HG02840 (cell line): ENCODE data around the gene PHF19.
A peak's percentile ranks its signal among the peaks of the same experiment; 100 is the strongest.

Experiments
- ATAC-seq: cut with Tn5 transposase; IDR thresholded peaks from one replicate; pipeline ENCODE4 v1.9.1; 2021; ENCODE audit warnings: mild to moderate bottlenecking, moderate library complexity, moderate number of reproducible peaks; ENCODE audit not compliant: unreplicated experiment, low FRiP score

The PHF19 gene

DNA sequence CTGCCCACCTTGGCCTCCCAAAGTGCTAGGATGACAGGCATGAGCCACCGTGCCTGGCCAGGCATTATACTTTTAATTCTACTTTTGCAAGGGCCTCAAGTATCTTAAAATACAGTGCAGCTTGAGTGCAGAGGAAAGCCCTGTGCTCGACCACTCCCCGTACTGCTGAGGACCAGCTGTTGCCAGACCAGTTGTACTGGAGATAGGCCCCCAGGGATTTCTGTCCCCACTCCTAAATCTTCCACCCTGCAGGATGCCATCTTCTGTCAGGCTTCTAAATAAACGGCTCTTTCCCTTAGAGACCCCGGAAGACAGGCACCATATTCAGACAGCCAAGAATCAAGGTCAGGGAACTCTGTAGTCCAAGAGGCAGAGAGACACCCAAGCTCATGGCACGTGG lies 17.6 kb downstream of the PHF19 start:
- no peak for ATAC-seq

DNA sequence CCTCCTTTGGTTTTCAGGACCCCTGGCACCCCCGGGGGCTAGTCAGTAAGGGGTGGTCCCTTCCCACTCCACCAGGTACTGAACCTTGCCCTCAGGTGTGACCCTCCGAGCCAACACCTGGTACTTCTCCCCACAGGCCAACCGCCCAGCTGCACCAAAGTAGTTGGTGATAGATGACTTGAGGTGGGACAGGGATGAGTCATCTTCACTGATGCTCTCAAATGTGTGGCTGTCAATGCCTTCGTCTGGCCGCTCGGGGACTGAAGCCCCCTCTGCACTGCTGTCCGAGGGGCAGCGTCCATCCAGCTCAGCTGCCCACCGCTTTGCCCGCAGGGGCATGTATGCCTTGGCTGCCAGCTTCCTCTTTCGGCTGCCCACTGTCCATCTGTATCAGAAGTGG lies 19.1 kb downstream of the PHF19 start:
- no peak for ATAC-seq

DNA sequence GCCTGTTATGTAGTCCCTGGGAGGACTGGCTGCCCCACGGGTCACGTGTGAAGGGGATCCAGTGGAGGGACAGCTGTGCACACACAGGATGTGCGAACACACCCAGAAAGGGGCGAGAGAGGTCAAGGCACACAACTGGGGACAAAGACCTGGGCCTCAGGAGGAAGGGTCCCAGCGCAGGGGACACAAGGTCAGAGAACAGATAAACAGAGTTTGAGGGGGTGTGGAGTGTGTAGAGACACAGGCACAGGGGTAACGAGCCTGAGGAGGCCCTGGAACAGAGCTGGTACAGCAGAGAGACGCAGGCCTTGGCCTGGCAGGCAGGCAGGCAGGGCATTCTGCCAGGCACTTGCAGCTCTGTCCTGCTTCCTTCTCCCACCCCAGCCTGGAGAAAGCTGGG lies 19.5 kb downstream of the PHF19 start:
- ATAC-seq = no peak

DNA sequence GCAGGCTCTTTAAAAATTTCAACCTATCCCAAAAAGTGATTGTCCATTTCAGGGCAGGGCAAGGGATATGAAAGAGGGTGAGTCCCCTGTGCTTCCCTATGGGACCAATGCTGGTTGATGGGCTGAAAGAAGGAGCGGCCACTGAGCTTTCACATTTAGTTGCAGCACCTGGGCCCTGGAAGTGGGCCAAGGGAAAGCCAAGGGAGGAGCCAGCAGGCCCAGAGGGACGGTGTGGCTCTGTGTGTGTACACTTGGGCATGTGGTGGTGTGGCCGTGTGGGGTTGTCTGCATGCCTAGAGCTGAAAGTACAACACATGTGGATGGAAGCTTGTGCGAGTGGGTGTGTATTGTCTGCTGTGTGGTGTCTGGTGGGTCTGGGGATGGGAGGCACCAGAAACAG lies 20.3 kb downstream of the PHF19 start:
- ATAC-seq = no peak

DNA sequence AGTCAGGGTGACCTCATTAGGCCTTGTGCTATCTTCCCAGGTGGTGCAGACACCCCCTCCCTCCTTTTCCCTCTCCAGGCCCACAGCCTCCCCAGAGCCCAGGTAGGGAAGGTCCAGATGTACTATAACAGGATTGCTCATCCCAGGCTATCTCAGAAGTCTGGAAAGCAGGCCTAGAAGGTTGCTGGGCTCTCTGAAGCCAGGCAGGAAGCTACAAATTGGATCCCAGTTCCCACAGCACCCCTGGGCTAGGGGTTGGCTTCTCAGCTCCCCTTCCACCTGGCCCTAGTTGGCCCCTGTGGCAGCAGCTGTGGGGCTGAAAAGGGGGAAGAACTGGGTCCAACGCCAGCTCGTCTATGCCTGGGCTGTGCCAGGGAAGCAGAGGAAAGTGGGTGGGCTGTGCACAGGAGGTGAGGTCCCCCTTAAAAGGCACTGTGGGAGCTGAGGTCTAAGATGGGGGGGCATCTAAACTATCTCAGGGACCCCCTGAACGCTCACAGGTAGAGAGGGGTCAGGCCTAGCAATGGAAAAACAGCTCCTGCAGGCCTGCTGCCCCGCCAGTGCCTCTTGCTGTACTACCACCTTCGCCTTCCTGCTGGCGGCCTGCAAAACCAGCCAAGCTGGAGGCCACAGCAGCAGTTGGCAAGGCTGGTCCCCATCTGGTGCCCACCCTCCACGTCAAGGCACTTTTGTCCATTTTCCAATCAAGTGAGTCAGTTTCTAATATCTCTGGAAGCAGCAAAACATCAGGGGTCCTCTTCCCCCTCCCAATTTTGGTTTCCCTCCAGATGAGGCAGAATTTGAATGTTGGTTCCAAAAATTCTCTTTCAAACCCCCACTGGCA lies 20.9 kb downstream of the PHF19 start:
- ATAC-seq = no peak

DNA sequence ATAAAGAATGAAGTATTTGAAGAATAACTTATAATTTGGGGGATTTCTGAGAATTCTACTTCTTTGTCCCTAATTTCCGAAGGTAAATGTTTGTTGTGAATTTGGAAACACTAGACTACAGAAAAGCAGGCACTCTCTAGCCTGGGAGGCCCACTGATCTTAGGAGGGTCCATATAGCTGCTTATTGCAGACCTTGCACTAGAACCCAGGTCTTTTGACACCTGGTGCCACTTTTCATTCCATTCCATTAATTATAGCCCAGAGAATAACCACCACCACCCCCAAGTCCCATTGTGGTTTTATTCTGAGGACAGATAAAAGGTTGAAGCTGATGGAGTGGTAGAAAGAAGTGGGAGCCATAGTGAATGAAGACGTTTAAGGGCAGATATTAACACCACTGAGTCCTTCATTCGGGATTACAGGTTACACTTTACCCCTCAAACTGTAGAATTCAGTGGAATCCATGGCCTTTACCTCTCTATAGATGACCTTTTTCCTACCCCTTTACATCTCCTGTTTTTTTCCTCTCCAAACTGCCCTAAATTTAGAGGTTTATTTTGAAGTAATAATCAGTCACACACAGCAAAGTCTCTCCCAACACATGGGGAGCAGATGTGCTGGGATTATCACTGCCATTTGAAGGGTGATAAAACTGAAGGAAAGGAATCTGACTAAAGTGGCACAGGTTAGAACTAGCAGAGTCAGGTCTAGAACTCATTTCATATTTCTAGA lies 22.2 kb downstream of the PHF19 start:
- ATAC-seq = no peak

DNA sequence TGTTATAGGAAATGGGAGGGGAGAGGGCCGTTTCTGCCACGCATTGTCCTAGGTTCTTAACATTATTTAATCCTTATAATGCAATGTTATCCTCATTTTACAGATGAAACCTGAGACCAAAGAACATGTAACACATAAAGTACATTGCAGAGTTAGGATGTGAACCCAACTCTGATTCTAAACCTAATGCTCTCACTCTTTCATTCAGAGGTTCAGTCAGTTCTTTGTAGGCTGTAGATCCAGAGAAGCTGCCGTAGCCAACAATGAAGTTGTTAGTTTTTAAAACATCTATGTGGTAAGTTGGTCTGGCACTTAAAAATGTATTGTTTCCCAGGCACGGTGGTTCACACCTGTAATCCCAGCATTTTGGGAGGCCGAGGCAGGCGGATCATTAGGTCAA lies 23.8 kb downstream of the PHF19 start:
- ATAC-seq = no peak

DNA sequence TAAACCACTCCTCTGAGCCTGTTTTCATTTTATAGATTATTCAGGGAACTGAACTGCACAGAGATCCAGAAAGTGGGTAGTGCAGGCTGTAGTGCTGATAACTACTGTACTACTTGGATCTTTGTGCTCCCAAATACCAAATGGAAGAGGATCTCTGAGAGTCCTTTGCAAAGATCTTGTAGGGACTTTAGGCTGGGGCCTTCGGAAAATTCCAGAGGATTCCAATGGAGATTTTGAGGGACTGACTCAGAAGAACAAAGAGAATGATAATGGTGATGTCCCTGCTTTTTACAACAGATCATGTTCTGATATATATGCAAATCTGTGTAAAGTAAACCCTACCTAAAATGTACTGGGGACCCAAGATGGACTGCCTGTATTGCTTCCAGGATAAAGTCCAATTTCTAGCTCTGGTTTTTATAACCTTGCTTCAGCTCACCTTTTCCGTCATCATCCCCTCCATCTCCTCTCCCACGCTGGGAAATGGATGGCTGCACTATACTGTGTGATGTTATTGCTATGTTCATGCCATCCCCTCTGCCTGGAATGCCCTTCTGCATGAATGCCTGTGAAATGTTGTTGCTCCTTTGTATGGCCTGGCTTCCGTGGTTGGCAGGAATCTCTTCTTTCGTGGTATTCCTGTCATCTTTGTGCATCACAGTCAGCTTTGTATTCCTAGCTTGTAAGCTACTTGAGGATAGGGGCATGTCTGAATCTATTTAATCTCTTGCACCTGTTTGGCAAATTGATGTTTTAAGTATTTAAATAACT lies 24.6 kb downstream of the PHF19 start:
- ATAC-seq = no peak

DNA sequence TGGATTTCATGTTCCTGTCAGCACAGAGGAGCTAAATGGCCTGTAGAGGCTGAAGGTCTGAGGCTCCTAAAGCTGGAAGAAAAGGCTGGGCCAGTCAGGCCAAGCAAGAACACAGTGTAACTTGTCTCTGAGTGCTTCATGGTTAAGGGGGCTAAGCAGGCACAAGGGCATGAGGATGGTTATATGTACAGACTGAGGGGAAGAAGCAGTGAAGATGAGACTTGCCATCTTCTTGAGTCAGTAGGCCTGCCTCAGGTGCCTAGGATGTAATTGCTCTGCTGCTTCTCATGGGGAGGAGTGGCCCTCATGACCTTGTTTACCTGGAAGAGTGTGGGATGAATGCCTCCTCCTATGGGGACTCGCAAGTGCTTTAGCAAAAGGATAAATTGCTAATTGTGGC lies 25.5 kb downstream of the PHF19 start:
- ATAC-seq = no peak

DNA sequence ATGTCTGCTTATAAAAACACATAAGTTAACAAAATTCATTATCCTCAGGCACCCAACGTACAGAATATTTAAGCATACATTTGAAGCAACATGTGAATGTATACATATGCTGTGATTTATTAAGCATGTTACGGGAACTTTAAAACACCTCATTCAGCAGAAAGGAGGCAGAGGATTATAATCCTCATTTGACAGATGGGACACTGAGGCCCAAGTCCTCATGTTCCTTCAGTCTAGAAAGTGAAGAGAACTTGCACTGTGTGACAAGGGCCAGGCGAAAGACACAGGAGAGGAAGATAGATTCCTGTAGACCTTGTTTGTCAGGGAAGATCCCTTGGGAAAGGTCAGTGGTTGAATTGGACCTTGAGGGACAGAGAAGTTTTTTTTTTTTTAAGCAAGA lies 26.7 kb downstream of the PHF19 start:
- ATAC-seq = no peak

DNA sequence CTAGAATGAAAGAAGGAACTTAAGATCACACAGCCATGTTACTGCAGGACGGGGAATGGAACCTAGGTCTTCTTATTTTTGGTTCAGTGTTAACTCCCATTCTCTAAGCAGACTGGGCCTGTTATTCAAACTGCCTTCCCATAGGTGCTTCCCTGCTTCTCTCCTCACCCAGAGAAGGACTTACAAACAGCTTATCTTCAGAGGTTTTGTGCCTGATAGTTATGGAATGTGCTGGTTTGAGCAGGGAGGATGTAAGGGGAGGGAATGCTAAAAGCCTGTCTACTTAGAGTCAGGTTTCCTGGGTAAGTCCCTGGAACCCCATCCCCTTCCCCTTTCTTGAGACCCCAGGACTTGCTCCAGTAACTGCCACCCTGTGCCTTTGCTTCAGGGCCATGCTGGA lies 30.1 kb downstream of the PHF19 start:
- no peak for ATAC-seq

DNA sequence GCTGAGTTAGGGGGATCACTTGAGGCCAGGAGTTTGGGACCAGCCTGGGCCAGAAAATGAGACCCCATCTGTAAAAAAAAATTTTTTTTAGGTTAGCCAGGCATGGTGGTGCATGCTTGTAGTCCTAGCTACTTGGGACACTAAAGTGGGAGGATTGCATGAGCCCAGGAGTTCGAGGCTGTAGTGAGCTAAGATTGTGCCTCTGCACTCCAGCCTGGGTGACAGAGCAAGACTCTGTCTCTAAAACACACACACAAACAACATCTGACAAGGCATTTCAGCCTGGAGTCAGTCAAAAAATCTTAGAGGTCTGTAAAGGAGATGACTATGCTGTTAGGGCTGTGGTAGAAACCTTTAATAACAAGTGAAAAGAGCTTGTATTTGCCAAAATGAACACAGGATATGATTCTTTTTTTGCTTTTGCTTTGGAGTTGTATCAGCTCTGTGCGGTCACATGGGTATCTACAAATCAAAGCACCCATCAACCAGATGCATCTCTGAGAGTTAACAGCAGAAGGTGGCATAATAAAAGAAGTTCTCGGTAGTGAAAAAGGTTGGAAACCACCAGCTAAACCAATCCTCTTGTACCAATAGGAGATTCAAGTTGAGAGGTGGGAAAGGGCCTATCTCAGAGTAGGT lies 30.6 kb downstream of the PHF19 start:
- ATAC-seq = no peak

DNA sequence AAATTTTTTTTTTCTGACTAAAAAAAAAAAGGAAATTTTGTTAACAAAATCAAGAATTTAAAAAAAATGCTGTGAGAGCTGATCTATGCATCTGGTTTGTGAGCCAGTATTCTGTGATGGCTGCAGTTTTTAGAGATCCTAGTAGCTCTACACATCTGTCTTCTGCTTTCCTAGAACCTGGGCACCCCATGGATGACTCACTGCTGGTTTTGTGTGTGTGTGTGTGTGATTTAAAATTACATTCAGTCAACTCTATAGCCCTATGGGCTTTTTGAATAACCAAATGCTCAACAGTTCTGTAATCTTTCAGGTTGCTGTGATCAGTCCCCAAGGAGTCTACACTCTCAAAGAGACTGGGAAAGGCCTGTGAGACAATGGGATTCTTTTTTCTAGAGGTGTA lies 31.7 kb downstream of the PHF19 start:
- ATAC-seq = no peak

DNA sequence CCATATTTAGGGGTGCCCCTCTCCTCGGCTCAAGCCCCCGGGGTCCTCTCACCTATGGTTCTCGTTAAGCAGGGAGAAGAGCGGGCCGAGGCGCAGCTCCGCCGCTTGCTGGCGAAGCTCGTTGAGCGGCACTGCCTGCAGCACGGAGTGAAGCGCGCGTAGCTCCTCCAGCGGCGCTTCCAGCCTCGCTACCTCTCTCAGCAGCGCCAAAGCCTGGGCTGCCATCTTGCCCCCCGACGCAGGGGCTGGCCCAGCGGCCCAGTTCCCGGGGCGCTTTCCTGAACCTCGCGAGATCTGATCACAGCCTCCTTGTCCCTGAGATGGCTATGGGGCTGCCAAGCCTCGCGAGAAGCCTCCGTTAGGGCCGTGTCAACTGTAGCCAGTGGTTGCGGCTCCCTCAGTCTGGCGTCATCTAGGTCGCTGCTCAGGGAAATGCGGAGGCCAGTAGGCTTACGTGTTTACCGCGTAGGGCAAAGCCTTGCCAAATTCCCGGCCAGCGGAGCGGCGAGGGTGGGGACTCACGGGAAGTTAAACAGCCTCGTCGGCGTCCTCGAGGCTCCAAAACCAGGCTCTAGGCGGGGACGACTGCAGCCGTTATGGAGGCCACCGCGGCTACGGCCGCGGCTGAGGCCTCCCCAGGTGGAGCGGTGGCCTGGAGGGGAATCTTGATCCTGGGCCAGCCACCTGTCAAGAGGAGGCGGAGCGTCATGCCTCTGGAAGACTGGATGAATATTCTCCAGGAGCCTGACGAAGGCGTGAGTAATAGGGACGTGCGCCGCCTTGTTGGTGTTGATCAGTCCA lies 34.1 kb downstream of the PHF19 start, which contains the start of gene PSMD5:
Gene PSMD5, minus strand, starts transcription at position 238 of the 801 bp plus-strand sequence. Its CDS starts 13 bp downstream, at position 225.
- ATAC-seq = peak; percentile 99

DNA sequence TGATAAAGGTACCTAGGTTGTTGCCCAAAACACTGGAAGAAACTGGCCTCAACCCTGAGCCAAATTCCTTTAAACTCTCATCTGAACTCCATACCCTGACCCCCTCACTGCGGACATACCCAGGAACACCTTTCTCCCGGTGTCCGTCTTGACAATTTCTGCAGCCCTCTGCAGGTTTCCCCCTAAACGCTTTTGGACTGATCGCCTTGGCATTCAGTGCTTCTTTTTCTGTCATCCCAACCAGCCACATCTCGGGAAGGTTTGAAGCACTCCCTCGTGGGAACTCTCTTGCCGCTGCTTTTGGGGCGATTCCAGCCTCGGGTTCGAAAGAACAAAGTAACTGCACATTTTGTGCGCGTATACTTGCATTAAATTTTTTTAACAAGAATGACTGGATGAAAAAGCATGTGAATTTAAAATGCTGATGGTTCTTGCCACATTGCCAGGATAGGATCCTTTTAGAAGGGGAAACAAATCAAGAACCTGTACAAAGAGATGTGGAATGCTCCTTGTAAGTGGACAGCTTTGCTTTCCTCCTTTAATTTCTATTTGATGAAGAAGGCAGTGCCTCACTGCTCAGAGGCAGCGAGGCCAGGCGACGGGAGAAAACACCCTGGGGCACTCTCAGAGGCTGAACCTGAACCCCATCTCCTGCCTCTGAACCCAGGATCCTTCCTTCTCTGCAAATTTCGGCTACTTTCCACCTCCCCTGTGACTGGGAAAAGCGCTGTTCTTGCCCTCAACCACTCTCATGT lies 34.9 kb downstream of the PHF19 start:
- ATAC-seq = no peak

DNA sequence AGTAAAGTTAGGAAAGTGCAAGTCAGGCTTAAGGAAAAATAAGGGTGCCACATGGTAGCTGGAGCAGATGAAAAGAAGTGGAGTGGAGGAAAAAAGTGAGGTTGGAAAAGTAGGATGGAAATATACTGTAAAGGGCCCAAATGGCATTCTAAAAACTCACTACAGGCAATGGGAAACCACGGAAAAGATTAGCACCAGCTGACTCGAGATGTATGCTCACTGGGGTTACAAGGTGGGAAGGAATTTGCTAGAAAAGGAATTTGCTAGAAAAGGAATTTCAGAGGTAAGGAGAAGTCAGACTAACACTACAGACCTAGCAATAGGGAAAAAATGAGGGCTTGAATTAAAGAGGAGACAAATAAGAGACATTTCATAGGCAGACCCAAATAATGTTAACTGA lies 37.8 kb downstream of the PHF19 start:
- ATAC-seq = no peak

DNA sequence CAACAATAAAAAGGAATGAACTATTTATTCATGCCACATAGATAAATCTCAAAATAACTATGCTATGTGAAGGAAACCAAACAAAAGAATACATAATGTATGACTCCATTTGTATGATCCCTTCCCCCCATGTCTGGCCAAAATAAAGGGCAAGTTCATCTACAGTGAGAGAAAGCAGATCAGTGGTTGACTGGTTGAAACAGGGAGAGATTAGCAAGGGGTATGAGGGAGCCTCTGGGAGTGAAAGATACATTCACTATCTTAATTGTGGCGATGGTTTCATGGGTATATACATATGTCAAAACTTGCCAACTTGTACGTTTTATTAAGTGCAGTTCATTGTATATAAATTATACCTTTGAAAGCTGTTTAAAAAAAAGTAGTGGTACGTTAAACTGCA lies 39.1 kb downstream of the PHF19 start:
- ATAC-seq = no peak

DNA sequence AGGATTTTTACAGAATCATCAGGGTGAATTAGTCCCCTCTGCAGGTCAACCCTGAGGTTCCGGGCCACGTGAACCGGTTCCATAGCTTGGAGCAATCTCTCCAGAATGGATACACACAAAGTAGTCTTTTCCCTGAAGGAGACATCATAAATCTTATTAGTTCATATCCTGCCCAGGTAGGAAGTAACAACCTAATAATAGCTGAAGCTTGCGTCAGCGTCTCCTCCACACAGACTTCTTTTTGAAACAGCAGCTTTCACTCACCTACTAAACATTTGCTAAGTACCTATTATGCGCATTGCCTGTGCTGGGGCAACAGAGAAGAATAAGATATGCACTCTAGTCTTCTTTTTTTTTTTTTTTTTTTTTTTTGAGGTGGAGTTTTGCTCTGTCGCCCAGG lies 43.7 kb downstream of the PHF19 start:
- ATAC-seq = no peak

DNA sequence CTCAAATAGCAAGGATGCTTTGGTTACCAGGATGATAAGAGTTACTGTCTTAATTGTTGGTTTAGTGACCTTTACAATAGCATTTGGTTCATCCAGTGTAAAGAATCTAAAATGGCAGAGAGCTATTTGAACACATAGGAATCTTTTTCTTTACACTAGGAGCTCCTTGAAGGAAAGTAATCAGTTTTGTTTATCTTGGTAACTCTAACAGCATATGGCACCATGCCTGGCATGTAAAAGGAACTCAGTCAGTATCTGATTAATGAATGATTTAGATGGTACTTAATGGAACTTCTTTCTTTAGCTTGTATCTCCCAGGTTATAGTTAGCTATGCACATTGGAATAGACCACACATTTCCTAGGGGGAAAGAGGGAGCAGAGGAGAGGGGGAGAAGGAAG lies 44.2 kb downstream of the PHF19 start:
- ATAC-seq = no peak
